Neural cell (in vitro differentiated cells): ENCODE data around the gene CUEDC1. TPM values are rescaled to one million over a fixed set of nuclear protein-coding genes. Genes with fewer than 3 reads are reported as not detected.

Source experiments
- H2AFZ ChIP-seq: fragments of 200-600, 300-800 bp; sonication (generic), shearing (Covaris generic); 2 replicates; pipeline ENCODE4 v1.6.0; 2014; ENCODE audit warnings: low read depth, mild to moderate bottlenecking, antibody characterized with exemption, low read length, moderate library complexity
- H3F3A ChIP-seq: fragments of 200-600 bp; shearing (Covaris generic); 2 replicates; pipeline ENCODE4 v1.6.1; 2016; ENCODE audit warnings: mild to moderate bottlenecking, moderate library complexity, mixed read lengths, antibody characterized with exemption, low read length; ENCODE audit not compliant: insufficient read depth, poor library complexity, severe bottlenecking
- H3K27ac ChIP-seq: fragments of 200-600, 300-800 bp; sonication (generic), shearing (Covaris generic); 2 replicates; pipeline ENCODE4 v1.5.1; 2014; ENCODE audit warnings: mild to moderate bottlenecking, low read length, moderate library complexity
- H3K27me3 ChIP-seq: fragments of 300-800, 200-600 bp; sonication (generic), shearing (Covaris generic); 2 replicates; pipeline ENCODE4 v1.6.0; 2014; ENCODE audit warnings: mild to moderate bottlenecking, low read depth, low read length, moderate library complexity; ENCODE audit not compliant: insufficient read depth
- H3K36me3 ChIP-seq: fragments of 300-800, 200-600 bp; sonication (generic), shearing (Covaris generic); 2 replicates; pipeline ENCODE4 v1.5.1; 2014; ENCODE audit warnings: mild to moderate bottlenecking, antibody characterized with exemption, low read length, moderate library complexity; ENCODE audit not compliant: insufficient read depth
- H3K4me2 ChIP-seq: fragments of 300-800, 200-600 bp; sonication (generic), shearing (Covaris generic); 2 replicates; pipeline ENCODE4 v1.6.0; 2014; ENCODE audit warnings: mild to moderate bottlenecking, low read length
- H3K4me3 ChIP-seq: fragments of 300-800, 200-600 bp; sonication (generic), shearing (Covaris generic); 2 replicates; pipeline ENCODE4 v1.5.1; 2014; ENCODE audit warnings: mild to moderate bottlenecking, low read length, moderate library complexity
- H3K79me2 ChIP-seq: fragments of 200-600 bp; shearing (Covaris generic); replicated peaks from 2 replicates; pipeline ENCODE4 v1.6.0; 2014; ENCODE audit warnings: mild to moderate bottlenecking, low read length, moderate library complexity; ENCODE audit not compliant: insufficient read depth
- H3K9ac ChIP-seq: fragments of 300-800, 200-600 bp; sonication (generic), shearing (Covaris generic); 2 replicates; pipeline ENCODE4 v1.6.1; 2016; ENCODE audit warnings: mild to moderate bottlenecking, low read length, mixed read lengths
- H3K9me2 ChIP-seq: fragments of 200-600 bp; shearing (Covaris generic); 2 replicates; pipeline ENCODE4 v1.6.1; 2016; ENCODE audit warnings: mild to moderate bottlenecking, low read length, mixed read lengths; ENCODE audit not compliant: insufficient read depth
- H3K9me3 ChIP-seq: fragments of 200-600, 300-800 bp; sonication (generic), shearing (Covaris generic); 2 replicates; pipeline ENCODE4 v1.6.1; 2016; ENCODE audit warnings: mild to moderate bottlenecking, mixed run types, low read length, moderate library complexity, mixed read lengths
- H4K20me1 ChIP-seq: fragments of 200-600 bp; shearing (Covaris generic); 2 replicates; pipeline ENCODE4 v1.6.1; 2016; ENCODE audit warnings: mild to moderate bottlenecking, mixed run types; ENCODE audit not compliant: insufficient read depth
- EP300 ChIP-seq: fragments of 450-650 bp; conservative IDR thresholded peaks from 2 replicates; pipeline ENCODE4 v1.6.1; 2014; ENCODE audit warnings: antibody characterized with exemption, mild to moderate bottlenecking, moderate library complexity; ENCODE audit not compliant: poor library complexity, severe bottlenecking
- EZH2 ChIP-seq: fragments of 200-600, 300-800 bp; shearing (Covaris generic), sonication (generic); IDR thresholded peaks from 2 replicates; pipeline ENCODE4 v1.6.1; 2014; ENCODE audit warnings: antibody characterized with exemption, low read length, borderline replicate concordance, mild to moderate bottlenecking; ENCODE audit not compliant: insufficient read depth, poor library complexity, severe bottlenecking
- MXI1 ChIP-seq: fragments of 450-650 bp; conservative IDR thresholded peaks from 2 replicates; pipeline ENCODE4 v1.6.1; 2014; ENCODE audit warnings: antibody characterized with exemption, mild to moderate bottlenecking; ENCODE audit not compliant: poor library complexity, severe bottlenecking
- POLR2AphosphoS5 ChIP-seq: IDR thresholded peaks from 2 replicates; pipeline ENCODE4 v1.6.1; 2012
- RAD21 ChIP-seq: fragments of 450-650 bp; conservative IDR thresholded peaks from 2 replicates; pipeline ENCODE4 v1.6.1; 2014; ENCODE audit warnings: antibody characterized with exemption, mild to moderate bottlenecking, moderate library complexity
- SMC3 ChIP-seq: fragments of 450-650 bp; conservative IDR thresholded peaks from 2 replicates; pipeline ENCODE4 v1.6.1; 2014; ENCODE audit warnings: antibody characterized with exemption, mild to moderate bottlenecking, moderate library complexity; ENCODE audit not compliant: poor library complexity
- TAF1 ChIP-seq: IDR thresholded peaks from 2 replicates; pipeline ENCODE4 v1.6.1; 2012; ENCODE audit warnings: low read depth
- polyA plus RNA-seq: library from polyadenylated mRNA; depleted of rRNA; stranded (reverse); fragments of >200 nt; gene quantifications from 2 replicates; pipeline ENCODE4 v1.2.3, GENCODE V29; 2014
- TF ChIP-seq, protein P1 (sequence below): IDR thresholded peaks from 2 replicates; pipeline ENCODE4 v1.6.1; 2012; ENCODE audit warnings: borderline replicate concordance
- TF ChIP-seq, protein P2 (sequence below): fragments of 450-650 bp; IDR thresholded peaks from 2 replicates; pipeline ENCODE4 v1.5.1; 2014; ENCODE audit warnings: antibody characterized with exemption, mild to moderate bottlenecking, moderate library complexity; ENCODE audit not compliant: poor library complexity, severe bottlenecking

CUEDC1 gene
- polyA plus RNA-seq, 1 donor from 2014 or later: 27.0 TPM

DNA sequence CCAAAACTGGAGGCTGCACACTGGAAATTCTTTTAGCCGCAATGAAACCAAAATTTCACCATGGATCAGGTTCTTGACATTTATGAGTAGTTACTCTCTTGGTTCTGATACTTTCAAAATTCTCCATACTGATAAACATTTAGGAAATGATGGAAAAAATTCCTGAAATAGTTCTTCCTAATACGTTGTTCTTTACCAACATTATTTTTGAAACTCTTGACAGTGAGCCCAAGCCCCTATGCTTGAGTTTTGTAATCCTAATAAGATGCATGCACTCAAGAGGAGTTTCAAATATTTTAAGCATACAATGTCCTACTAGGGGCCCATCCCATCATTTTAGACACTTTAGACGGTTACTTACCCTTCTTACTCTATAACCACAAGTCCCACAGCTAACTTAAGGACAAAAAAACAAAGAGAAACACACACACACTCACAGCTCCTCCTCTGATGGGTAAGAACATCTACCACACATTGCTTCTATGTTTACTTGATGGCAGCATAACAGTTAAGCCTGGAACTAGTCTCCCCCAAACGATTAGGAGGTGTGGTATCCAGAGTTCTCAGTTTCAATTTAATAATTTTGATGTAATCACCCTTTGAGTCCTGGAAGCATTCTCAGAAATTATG is 29.2 kb upstream of the CUEDC1 start:
- H2AFZ ChIP-seq: no peak overlapping the region
- no peaks in the 10 kb centered on the region for H3K9me2 ChIP-seq
- no peaks in the 10 kb centered on the region for H3K36me3 ChIP-seq
- H3K9ac ChIP-seq: no peak overlapping the region
- H3K27me3 ChIP-seq: no peaks in the 10 kb centered on the region
- H3K9me3 ChIP-seq: no peaks in the 10 kb centered on the region
- H3K79me2 ChIP-seq: peaks cover 75% of the 10 kb centered on the region
- no peak for TF ChIP-seq MXI1
- no peak for TF ChIP-seq TAF1
- TF ChIP-seq SMC3: no peak
- no peak for TF ChIP-seq EZH2
- no peak for TF ChIP-seq EP300
- TF ChIP-seq, protein P1, sequence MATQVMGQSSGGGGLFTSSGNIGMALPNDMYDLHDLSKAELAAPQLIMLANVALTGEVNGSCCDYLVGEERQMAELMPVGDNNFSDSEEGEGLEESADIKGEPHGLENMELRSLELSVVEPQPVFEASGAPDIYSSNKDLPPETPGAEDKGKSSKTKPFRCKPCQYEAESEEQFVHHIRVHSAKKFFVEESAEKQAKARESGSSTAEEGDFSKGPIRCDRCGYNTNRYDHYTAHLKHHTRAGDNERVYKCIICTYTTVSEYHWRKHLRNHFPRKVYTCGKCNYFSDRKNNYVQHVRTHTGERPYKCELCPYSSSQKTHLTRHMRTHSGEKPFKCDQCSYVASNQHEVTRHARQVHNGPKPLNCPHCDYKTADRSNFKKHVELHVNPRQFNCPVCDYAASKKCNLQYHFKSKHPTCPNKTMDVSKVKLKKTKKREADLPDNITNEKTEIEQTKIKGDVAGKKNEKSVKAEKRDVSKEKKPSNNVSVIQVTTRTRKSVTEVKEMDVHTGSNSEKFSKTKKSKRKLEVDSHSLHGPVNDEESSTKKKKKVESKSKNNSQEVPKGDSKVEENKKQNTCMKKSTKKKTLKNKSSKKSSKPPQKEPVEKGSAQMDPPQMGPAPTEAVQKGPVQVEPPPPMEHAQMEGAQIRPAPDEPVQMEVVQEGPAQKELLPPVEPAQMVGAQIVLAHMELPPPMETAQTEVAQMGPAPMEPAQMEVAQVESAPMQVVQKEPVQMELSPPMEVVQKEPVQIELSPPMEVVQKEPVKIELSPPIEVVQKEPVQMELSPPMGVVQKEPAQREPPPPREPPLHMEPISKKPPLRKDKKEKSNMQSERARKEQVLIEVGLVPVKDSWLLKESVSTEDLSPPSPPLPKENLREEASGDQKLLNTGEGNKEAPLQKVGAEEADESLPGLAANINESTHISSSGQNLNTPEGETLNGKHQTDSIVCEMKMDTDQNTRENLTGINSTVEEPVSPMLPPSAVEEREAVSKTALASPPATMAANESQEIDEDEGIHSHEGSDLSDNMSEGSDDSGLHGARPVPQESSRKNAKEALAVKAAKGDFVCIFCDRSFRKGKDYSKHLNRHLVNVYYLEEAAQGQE: no peak
- no peak for TF ChIP-seq RAD21
- peaks cover 21% of the 10 kb centered on the region for H4K20me1 ChIP-seq
- peak overlapping the region; percentile 91 for H3K4me3 ChIP-seq
- H3K4me2 ChIP-seq: peak overlapping the region; percentile 83
- peaks cover 5% of the 10 kb centered on the region for H3F3A ChIP-seq
- H3K27ac ChIP-seq: no peak overlapping the region

DNA sequence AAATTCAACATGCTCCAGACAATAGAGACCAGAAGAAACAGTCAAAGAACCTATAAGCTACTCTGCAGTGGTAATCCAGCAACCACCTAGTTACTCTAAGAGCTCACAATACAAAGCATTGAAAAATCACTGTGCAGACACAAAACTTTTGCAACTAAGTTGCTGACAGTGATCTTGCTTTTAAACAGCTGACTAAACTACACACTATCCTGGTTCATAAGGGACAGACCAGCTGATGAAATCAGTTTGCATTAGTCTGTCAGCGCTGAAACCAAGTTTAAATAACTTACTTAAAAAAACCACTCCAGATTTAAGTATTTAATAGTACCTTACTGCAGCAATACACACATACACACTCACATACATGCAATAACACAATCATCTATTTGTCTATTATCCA is 28.2 kb upstream of the CUEDC1 start:
- no peak overlapping the region for H3K27ac ChIP-seq
- H2AFZ ChIP-seq: no peak overlapping the region
- peak overlapping the region; percentile 83 for H3K4me2 ChIP-seq
- TF ChIP-seq, protein P1: no peak
- no peak for TF ChIP-seq TAF1
- TF ChIP-seq EZH2: no peak
- no peak for TF ChIP-seq EP300
- no peak for TF ChIP-seq MXI1
- no peak for TF ChIP-seq POLR2AphosphoS5
- TF ChIP-seq RAD21: no peak
- no peak for TF ChIP-seq SMC3
- TF ChIP-seq, protein P2, sequence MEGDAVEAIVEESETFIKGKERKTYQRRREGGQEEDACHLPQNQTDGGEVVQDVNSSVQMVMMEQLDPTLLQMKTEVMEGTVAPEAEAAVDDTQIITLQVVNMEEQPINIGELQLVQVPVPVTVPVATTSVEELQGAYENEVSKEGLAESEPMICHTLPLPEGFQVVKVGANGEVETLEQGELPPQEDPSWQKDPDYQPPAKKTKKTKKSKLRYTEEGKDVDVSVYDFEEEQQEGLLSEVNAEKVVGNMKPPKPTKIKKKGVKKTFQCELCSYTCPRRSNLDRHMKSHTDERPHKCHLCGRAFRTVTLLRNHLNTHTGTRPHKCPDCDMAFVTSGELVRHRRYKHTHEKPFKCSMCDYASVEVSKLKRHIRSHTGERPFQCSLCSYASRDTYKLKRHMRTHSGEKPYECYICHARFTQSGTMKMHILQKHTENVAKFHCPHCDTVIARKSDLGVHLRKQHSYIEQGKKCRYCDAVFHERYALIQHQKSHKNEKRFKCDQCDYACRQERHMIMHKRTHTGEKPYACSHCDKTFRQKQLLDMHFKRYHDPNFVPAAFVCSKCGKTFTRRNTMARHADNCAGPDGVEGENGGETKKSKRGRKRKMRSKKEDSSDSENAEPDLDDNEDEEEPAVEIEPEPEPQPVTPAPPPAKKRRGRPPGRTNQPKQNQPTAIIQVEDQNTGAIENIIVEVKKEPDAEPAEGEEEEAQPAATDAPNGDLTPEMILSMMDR: no peak
- H3K79me2 ChIP-seq: peaks cover 82% of the 10 kb centered on the region
- no peaks in the 10 kb centered on the region for H3K9me2 ChIP-seq
- peak overlapping the region; percentile 91 for H3K4me3 ChIP-seq
- H3K36me3 ChIP-seq: no peaks in the 10 kb centered on the region
- H3F3A ChIP-seq: peaks cover 5% of the 10 kb centered on the region
- H4K20me1 ChIP-seq: peaks cover 21% of the 10 kb centered on the region
- H3K27me3 ChIP-seq: no peaks in the 10 kb centered on the region
- no peak overlapping the region for H3K9ac ChIP-seq
- H3K9me3 ChIP-seq: no peaks in the 10 kb centered on the region
